Thyroid gland (tissue), 4 donors: ENCODE data around the gene DAB2IP. TPM values are rescaled to one million over a fixed set of nuclear protein-coding genes. Genes with fewer than 3 reads are reported as not detected.

Experiments used
- DNase-seq, 2 donors: peaks; one replicate each; pipeline ENCODE4 v3.0.0-alpha.2; 2019
- H3K27ac ChIP-seq, 3 donors: fragments of 200-600 bp; sonication (generic); 1 replicate in 2 of 3; 2 replicates in 1 of 3; pipeline ENCODE4 v1.5.1; 2016 to 2019; ENCODE audit warnings: mild to moderate bottlenecking in 1 of 3, moderate library complexity in 1 of 3
- H3K27me3 ChIP-seq: fragments of 200-600 bp; sonication (generic); one replicate; pipeline ENCODE4 v1.5.1; 2019
- H3K36me3 ChIP-seq, 2 donors: fragments of 200-600 bp; sonication (generic); one replicate each; pipeline ENCODE4 v1.5.1; 2016 to 2019
- H3K4me1 ChIP-seq, 2 donors: fragments of 200-600 bp; sonication (generic); one replicate each; pipeline ENCODE4 v1.5.1; 2017 to 2019
- H3K4me3 ChIP-seq, 3 donors: fragments of 200-600 bp; sonication (generic); replicated peaks in 1 of 3; 1 replicate in 2 of 3; 2 replicates in 1 of 3; pipeline ENCODE4 v1.5.1; 2016; ENCODE audit warnings: mild to moderate bottlenecking in 1 of 3
- H3K9me3 ChIP-seq: fragments of 200-600 bp; sonication (generic); one replicate; pipeline ENCODE4 v1.5.1; 2017
- POLR2A ChIP-seq, 2 donors: fragments of 450-650 bp; IDR thresholded peaks; one replicate each; pipeline ENCODE4 v1.6.1; 2017; ENCODE audit warnings: antibody characterized with exemption in 2 of 2, mild to moderate bottlenecking in 2 of 2, moderate library complexity in 1 of 2
- WGBS, 2 donors: methylation state at CpG; one replicate each; pipeline ENCODE4 v1.1.5; 2017; 5-methylcytosine and 5-hydroxymethylcytosine counted together
- intact Hi-C: fragments of 100-400 bp; cut with DNase I; formaldehyde crosslinking; loops from one replicate; pipeline ENCODE4 v1.15.1; 2023
- total RNA-seq, 4 donors: library from RNA; depleted of rRNA; stranded (reverse); fragments of >200 nt; gene quantifications; one replicate each; pipeline ENCODE4 v1.2.3, GENCODE V29; 2016
- TF ChIP-seq, protein P1 (sequence below), 6 experiments: fragments of 200-600 bp in 3 of 6; fragments of 450-650 bp in 3 of 6; sonication (generic) in 3 of 6; IDR thresholded peaks; one replicate each; pipeline ENCODE4 v1.5.1; 2016 to 2019; ENCODE audit warnings: antibody characterized with exemption in 6 of 6, mild to moderate bottlenecking in 2 of 6, inconsistent platforms in 1 of 6, moderate library complexity in 1 of 6

The DAB2IP gene
- total RNA-seq, 4 donors from 2014 or later = 26.0 to 48.5 (median 38.2) TPM

DNA sequence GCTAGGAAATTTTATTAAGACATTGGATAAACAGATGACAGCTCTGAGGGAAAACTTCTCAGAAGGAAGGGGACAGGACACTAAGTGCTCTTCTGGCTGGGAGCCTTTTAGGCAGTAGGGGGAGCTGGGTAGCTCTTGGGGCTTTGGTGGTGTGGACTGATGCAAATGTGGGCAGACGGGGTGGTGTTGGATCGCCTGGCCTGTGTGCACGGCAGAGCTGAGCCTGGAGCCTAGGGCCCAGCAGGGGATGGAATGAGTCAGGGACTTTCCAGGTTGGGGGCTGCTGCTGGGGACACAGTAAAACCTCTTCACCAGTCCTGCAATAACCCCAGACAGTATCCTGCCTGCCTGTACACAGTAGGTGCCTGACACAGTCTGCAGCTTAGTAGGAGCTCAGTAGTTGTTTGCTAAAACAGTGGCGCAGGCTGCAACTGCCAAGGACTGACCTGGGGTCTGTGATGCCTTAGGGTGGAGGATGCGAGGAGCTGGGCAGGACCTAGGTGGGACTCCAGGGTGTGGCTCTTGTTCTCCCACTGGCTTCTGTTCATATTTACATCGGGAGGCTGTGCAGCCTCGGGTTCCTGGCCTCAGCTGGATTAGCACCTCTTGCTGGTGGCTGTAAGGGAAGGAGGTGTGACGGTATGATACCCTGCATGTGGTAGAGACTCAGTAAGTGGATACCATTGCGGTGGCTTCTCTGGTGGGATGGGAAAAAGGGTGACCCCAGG is 83.8 kb downstream of the DAB2IP start:
- H3K4me1 ChIP-seq = peaks cover 28 to 70% of the 10 kb centered on the region in 2 donors
- intact Hi-C loops = no loop called here

DNA sequence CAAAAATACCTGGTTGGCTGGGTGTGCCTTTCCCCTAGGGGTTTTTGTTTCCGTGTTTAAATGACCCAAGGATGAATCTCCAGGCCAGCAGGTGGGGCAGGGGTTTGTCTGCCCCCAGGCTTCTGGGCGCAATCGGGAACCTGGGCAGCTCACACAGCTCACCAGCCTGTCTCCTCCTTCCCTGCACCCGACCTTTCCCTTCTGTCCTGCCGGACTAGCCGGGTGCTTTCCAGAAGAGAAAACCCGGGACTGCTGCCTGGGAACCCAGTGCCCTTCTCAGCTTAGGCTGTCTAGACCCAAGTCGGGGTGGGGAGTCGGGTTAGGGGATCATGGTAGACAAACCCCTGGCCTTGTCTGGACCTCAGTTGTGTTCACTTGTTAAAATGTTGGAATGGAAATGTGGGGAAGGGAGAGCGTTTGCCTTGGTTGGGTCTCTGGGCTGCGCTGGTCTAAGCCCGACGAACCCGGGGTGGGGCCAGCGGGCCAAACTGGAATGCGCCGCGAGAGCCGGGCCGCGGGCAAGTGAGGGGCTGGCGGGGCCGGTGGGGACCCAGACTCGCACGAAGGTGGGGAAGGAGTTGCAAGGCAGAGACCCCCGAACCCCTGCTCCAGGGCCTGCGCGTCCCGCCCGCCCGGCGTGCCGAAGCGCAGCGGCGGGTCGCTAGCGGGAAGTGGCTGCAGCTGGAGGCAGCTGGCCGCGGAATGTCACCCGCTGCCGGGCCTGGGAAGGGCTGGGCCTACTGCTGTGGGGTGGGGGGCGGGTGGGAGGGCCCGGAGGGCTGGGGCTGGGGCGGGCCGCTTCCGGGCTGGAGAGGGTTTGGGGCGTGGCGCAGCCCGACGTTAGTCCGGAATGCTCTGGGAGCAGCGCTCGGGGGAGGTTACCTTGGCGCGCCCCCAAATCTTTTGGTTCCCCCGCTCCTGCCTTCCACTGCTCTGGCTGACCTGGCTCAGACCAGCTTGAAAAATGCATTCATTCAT is 84.6 kb downstream of the DAB2IP start:
- H3K4me3 ChIP-seq = peak overlapping the region in 2 of 3 donors; percentile 16 to 24
- intact Hi-C loops = no loop called here
- H3K4me1 ChIP-seq = peaks cover 30 to 78% of the 10 kb centered on the region in 2 donors
- no peaks in the 10 kb centered on the region for H3K9me3 ChIP-seq
- peak in 1 of 2 donors; percentile 60 for TF ChIP-seq POLR2A (IDR thresholded peaks at IDR 0.05)
- TF ChIP-seq, protein P1, sequence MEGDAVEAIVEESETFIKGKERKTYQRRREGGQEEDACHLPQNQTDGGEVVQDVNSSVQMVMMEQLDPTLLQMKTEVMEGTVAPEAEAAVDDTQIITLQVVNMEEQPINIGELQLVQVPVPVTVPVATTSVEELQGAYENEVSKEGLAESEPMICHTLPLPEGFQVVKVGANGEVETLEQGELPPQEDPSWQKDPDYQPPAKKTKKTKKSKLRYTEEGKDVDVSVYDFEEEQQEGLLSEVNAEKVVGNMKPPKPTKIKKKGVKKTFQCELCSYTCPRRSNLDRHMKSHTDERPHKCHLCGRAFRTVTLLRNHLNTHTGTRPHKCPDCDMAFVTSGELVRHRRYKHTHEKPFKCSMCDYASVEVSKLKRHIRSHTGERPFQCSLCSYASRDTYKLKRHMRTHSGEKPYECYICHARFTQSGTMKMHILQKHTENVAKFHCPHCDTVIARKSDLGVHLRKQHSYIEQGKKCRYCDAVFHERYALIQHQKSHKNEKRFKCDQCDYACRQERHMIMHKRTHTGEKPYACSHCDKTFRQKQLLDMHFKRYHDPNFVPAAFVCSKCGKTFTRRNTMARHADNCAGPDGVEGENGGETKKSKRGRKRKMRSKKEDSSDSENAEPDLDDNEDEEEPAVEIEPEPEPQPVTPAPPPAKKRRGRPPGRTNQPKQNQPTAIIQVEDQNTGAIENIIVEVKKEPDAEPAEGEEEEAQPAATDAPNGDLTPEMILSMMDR (IDR thresholded peaks at IDR 0.05) = no peak
- H3K27ac ChIP-seq = peak overlapping the region; percentile 64 to 91 (median 77)
- peak; percentile 82 to 88 for DNase-seq
- no peaks in the 10 kb centered on the region for H3K27me3 ChIP-seq
- H3K36me3 ChIP-seq = no peaks in the 10 kb centered on the region
- 23 to 31% methylated on average over 24 to 25 of the region's 57 CpGs for WGBS, 2 donors

More for the DNA sequence above, 83.8 kb downstream of the DAB2IP start:
- H3K9me3 ChIP-seq = no peaks in the 10 kb centered on the region
- no peak for DNase-seq
- WGBS, 2 donors = 72 to 78% methylated on average over 9 of the region's 9 CpGs
- H3K27me3 ChIP-seq = no peaks in the 10 kb centered on the region
- no peaks in the 10 kb centered on the region for H3K36me3 ChIP-seq
- TF ChIP-seq, protein P1 (IDR thresholded peaks at IDR 0.05) = peak in 1 of 6 experiments; percentile 22
- TF ChIP-seq POLR2A (IDR thresholded peaks at IDR 0.05) = no peak
- H3K27ac ChIP-seq = peak overlapping the region; percentile 64 to 91 (median 77)
- no peak overlapping the region for H3K4me3 ChIP-seq

DNA sequence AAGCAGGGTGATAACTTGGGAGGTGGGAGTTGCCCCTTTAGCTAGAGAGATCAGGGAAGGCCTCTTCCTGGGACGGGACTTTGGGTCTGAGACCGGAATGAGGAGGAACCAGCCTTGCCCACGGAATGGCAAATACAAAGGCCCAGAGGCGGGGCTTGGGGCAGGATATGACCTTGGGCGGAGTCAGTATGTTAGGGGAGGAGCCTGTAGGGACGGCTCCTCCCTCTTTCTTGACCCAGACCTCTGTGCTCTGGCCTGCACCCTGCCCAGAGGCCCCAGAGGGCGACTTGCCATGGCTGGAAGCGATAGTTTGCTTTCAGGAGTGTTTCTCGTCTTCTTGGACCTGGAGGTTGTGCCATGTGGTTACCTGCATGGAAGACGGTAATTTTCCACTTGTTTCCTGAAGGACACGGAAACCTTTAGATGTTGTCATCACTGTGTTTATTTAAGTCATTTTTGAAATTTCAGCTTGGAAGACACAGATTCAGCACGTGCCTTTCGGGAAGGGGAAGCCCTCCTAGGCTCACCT is 85.6 kb downstream of the DAB2IP start:
- peaks cover 31 to 79% of the 10 kb centered on the region in 2 donors for H3K4me1 ChIP-seq
- WGBS, 2 donors = 75 to 83% methylated on average over 13 of the region's 13 CpGs
- DNase-seq = peak in 1 of 2 donors; percentile 24

DNA sequence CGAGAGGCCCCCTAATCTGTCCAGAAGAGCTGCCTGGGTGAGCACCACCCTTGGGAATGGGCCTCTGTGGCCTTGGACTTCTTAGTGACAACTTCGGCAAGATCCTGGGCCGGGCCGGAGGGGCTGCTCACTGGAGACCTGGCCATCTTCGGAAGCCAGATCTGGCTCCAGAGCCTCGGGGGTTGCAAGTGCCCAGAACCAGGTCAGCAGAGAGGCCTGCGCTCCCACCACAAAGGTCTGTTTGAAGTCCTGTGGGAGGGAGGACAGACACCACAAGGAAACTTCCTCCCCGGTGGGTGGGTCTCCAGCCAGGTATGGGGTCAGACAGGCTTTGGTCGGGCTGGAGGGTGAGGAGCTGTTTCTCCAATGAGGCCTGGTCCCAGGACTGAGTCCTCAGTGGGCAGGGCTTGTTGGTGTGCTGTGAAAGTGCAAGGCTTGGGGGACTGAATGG is 86.1 kb downstream of the DAB2IP start:
- DNase-seq = no peak
- Histone ChIP-seq H3K36me3 (no peaks in the 10 kb centered on the region), H3K27me3 (no peaks in the 10 kb centered on the region), H3K4me3 (no peak overlapping the region), H3K27ac (peak overlapping the region; percentile 64 to 91 (median 66)), H3K9me3 (no peaks in the 10 kb centered on the region), H3K4me1 (peaks cover 36 to 79% of the 10 kb centered on the region in 2 donors)
- intact Hi-C loops = no loop called here
- TF ChIP-seq, protein P1 (IDR thresholded peaks at IDR 0.05) = no peak
- no peak for TF ChIP-seq POLR2A (IDR thresholded peaks at IDR 0.05)
- 90 to 91% methylated on average over 4 to 9 of the region's 9 CpGs for WGBS, 2 donors

More for the DNA sequence above, 85.6 kb downstream of the DAB2IP start:
- Histone ChIP-seq H3K4me3 (peak overlapping the region in 1 of 3 donors; percentile 16), H3K36me3 (no peaks in the 10 kb centered on the region), H3K27me3 (no peaks in the 10 kb centered on the region), H3K9me3 (no peaks in the 10 kb centered on the region), H3K27ac (peak overlapping the region; percentile 64 to 91 (median 66))
- intact Hi-C loops = no loop called here
- TF ChIP-seq, protein P1 (IDR thresholded peaks at IDR 0.05) = no peak
- TF ChIP-seq POLR2A (IDR thresholded peaks at IDR 0.05) = no peak
